CD14-positive monocyte (primary cell): Measurements from ENCODE around the gene TAF4. TPM values are rescaled to one million over a fixed set of nuclear protein-coding genes. Genes with fewer than 3 reads are reported as not detected.
"Not testable (repeated sequence)": the region's sequence is repeated elsewhere in the genome, so short reads cannot be mapped to it uniquely, and the experiment has no call there.

ENCODE experiments used
- DNase-seq, 3 donors: peaks; one replicate each; pipeline ENCODE4 v3.0.0-alpha.2; 2011 to 2022
- H2AFZ ChIP-seq: 2 replicates; pipeline ENCODE4 v1.6.0; 2012; ENCODE audit warnings: mild to moderate bottlenecking, low read depth, low read length, inconsistent platforms; ENCODE audit not compliant: insufficient read depth, poor library complexity, severe bottlenecking
- H3K27ac ChIP-seq, 2 donors: 1 replicate in 1 of 2; 2 replicates in 1 of 2; pipeline ENCODE4 v1.5.1; 2012 to 2013; ENCODE audit warnings: low read length in 2 of 2, control low read depth in 1 of 2, inconsistent platforms in 1 of 2, low read depth in 1 of 2, mild to moderate bottlenecking in 1 of 2
- H3K27me3 ChIP-seq, 2 donors: one replicate each; pipeline versions ENCODE4 v1.6.0 to v1.6.1; 2011 to 2013; ENCODE audit warnings: low read length in 2 of 2; ENCODE audit not compliant: control insufficient read depth in 2 of 2, insufficient read depth in 2 of 2
- H3K36me3 ChIP-seq, 2 donors: replicated peaks in 1 of 2; 1 replicate in 1 of 2; 2 replicates in 1 of 2; pipeline versions ENCODE4 v1.5.1 to v1.6.1; 2012 to 2013; ENCODE audit warnings: low read length in 2 of 2, control low read depth in 1 of 2, inconsistent platforms in 1 of 2, mild to moderate bottlenecking in 1 of 2; ENCODE audit not compliant: insufficient read depth in 2 of 2, control insufficient read depth in 1 of 2
- H3K4me1 ChIP-seq, 2 donors: 1 replicate in 1 of 2; 2 replicates in 1 of 2; pipeline versions ENCODE4 v1.5.1 to v1.6.1; 2012 to 2013; ENCODE audit warnings: low read length in 2 of 2, control low read depth in 1 of 2, inconsistent platforms in 1 of 2, mild to moderate bottlenecking in 1 of 2, moderate library complexity in 1 of 2; ENCODE audit not compliant: insufficient read depth in 2 of 2, control insufficient read depth in 1 of 2
- H3K4me2 ChIP-seq: replicated peaks from 2 replicates; pipeline ENCODE3; 2012; ENCODE audit warnings: low read length, moderate library complexity, mild to moderate bottlenecking; ENCODE audit not compliant: poor library complexity, severe bottlenecking; ENCODE audit errors: extremely low read depth
- H3K4me3 ChIP-seq, 3 experiments: fragments of 200-600 bp in 1 of 3; sonication (generic) in 1 of 3; replicated peaks in 1 of 3; 1 replicate in 2 of 3; 2 replicates in 1 of 3; pipeline ENCODE4 v1.5.1; 2011 to 2013; ENCODE audit warnings: low read length in 3 of 3, mild to moderate bottlenecking in 3 of 3, control low read depth in 2 of 3, low read depth in 2 of 3, inconsistent platforms in 1 of 3, moderate library complexity in 1 of 3
- H3K79me2 ChIP-seq: 2 replicates; pipeline ENCODE4 v1.6.0; 2012; ENCODE audit warnings: mild to moderate bottlenecking, control low read depth, inconsistent platforms, low read length, moderate library complexity; ENCODE audit not compliant: insufficient read depth
- H3K9ac ChIP-seq: 2 replicates; pipeline ENCODE4 v1.6.0; 2017; ENCODE audit warnings: low read length, mild to moderate bottlenecking; ENCODE audit not compliant: insufficient read depth, poor library complexity, severe bottlenecking
- H3K9me3 ChIP-seq, 2 donors: replicated peaks in 1 of 2; 1 replicate in 1 of 2; 2 replicates in 1 of 2; pipeline versions ENCODE4 v1.5.1 to v1.6.1; 2012 to 2013; ENCODE audit warnings: low read length in 2 of 2, control low read depth in 1 of 2; ENCODE audit not compliant: control insufficient read depth in 1 of 2, insufficient read depth in 1 of 2
- H4K20me1 ChIP-seq: 2 replicates; pipeline ENCODE4 v1.6.0; 2012; ENCODE audit warnings: mild to moderate bottlenecking, low read length, control low read depth, moderate library complexity; ENCODE audit not compliant: insufficient read depth
- H3K27ac Mint-ChIP-seq, 7 donors: one replicate each; pipeline ENCODE4 v1.8.0; 2020; ENCODE audit warnings: mild to moderate bottlenecking in 7 of 7, mixed read lengths in 7 of 7, moderate library complexity in 6 of 7, inconsistent platforms in 2 of 7
- H3K27me3 Mint-ChIP-seq, 3 donors: one replicate each; pipeline ENCODE4 v1.8.0; 2021 to 2022; ENCODE audit warnings: low read depth in 3 of 3, mild to moderate bottlenecking in 3 of 3, mixed read lengths in 3 of 3, moderate library complexity in 3 of 3, inconsistent platforms in 1 of 3
- H3K36me3 Mint-ChIP-seq, 2 donors: one replicate each; pipeline ENCODE4 v1.8.0; 2020; ENCODE audit warnings: mixed read lengths in 2 of 2, inconsistent platforms in 1 of 2, mild to moderate bottlenecking in 1 of 2
- H3K4me1 Mint-ChIP-seq: one replicate; pipeline ENCODE4 v1.8.0; 2020; ENCODE audit warnings: mild to moderate bottlenecking, mixed read lengths
- H3K4me3 Mint-ChIP-seq, 2 donors: one replicate each; pipeline ENCODE4 v1.8.0; 2020; ENCODE audit warnings: mild to moderate bottlenecking in 2 of 2, mixed read lengths in 2 of 2, moderate library complexity in 1 of 2
- H3K9me3 Mint-ChIP-seq, 7 donors: one replicate each; pipeline ENCODE4 v1.8.0; 2020 to 2022; ENCODE audit warnings: mixed read lengths in 7 of 7, mild to moderate bottlenecking in 6 of 7, moderate library complexity in 6 of 7, inconsistent platforms in 2 of 7
- CTCF ChIP-seq: fragments of 200-600 bp; IDR thresholded peaks from one replicate; pipeline ENCODE4 v1.8.0; 2022; ENCODE audit warnings: antibody characterized with exemption, mild to moderate bottlenecking
- WGBS: methylation state at CpG from one replicate; pipeline ENCODE4 v1.1.5; 2013; ENCODE audit warnings: missing lambda C conversion rate; ENCODE audit not compliant: insufficient coverage; 5-methylcytosine and 5-hydroxymethylcytosine counted together
- intact Hi-C, 2 donors: fragments of 100-400 bp; cut with micrococcal nuclease; formaldehyde crosslinking; loops; one replicate each; pipeline versions ENCODE4 v1.15.0 to v1.15.1; 2023
- polyA plus RNA-seq, 3 donors: library from polyadenylated mRNA; depleted of rRNA in 1 of 3; unstranded in 2 of 3; stranded (reverse) in 1 of 3; fragments of 300-500 nt in 2 of 3; fragments of >200 nt in 1 of 3; fragmentation: Illumina TruSeq in 2 of 3; gene quantifications; 1 replicate in 2 of 3; 2 replicates in 1 of 3; pipeline ENCODE4 v1.2.3, GENCODE V29; 2012 to 2021

TAF4 gene
- polyA plus RNA-seq, 3 donors, result 0.48 to 14.9 (median 0.99) TPM

GRCh38 chr20:61945495-61945894 is 120.2 kb downstream of the TAF4 start:
- peaks cover 0 to 19% of the 10 kb centered on the region in 2 donors for H3K9me3 ChIP-seq
- WGBS, result 95% methylated on average over 2 of the region's 29 CpGs
- DNase-seq, H2AFZ ChIP-seq, H3K36me3 ChIP-seq, H3K27ac Mint-ChIP-seq, H3K4me1 Mint-ChIP-seq, H3K4me1 ChIP-seq, H3K27me3 Mint-ChIP-seq, H3K4me3 Mint-ChIP-seq, H3K79me2 ChIP-seq, H3K9ac ChIP-seq, H3K27me3 ChIP-seq, H3K36me3 Mint-ChIP-seq, H3K4me3 ChIP-seq, H4K20me1 ChIP-seq, H3K4me2 ChIP-seq, H3K27ac ChIP-seq, intact Hi-C loops: not testable (repeated sequence)
- peaks cover 0 to 33% (median 10%) of the 10 kb centered on the region in 7 donors for H3K9me3 Mint-ChIP-seq

- H3K4me3 Mint-ChIP-seq, H3K27ac Mint-ChIP-seq, H3K27me3 ChIP-seq, intact Hi-C loops, H3K79me2 ChIP-seq, H3K4me1 Mint-ChIP-seq, DNase-seq, H3K4me2 ChIP-seq, H3K36me3 Mint-ChIP-seq, H3K27me3 Mint-ChIP-seq, H4K20me1 ChIP-seq, H3K9ac ChIP-seq, H3K4me1 ChIP-seq, H3K27ac ChIP-seq, H2AFZ ChIP-seq, H3K4me3 ChIP-seq, H3K36me3 ChIP-seq: not testable (repeated sequence)
- peaks cover 0 to 33% (median 8%) of the 10 kb centered on the region in 7 donors for H3K9me3 Mint-ChIP-seq
- WGBS, result 100% methylated on average over 2 of the region's 34 CpGs
- H3K9me3 ChIP-seq, result peaks cover 0 to 19% of the 10 kb centered on the region in 2 donors
Measured at GRCh38 chr20:61944967-61945366, 120.7 kb downstream of the TAF4 start.

GRCh38 chr20:61942526-61942925 is 123.2 kb downstream of the TAF4 start:
- H3K27me3 Mint-ChIP-seq, result peaks cover 0 to 5% (median 0%) of the 10 kb centered on the region in 3 donors
- no peaks in the 10 kb centered on the region for H3K36me3 Mint-ChIP-seq
- Histone ChIP-seq H3K27me3 (no peaks in the 10 kb centered on the region), H3K9ac (no peak overlapping the region), H4K20me1 (no peaks in the 10 kb centered on the region), H3K79me2 (no peaks in the 10 kb centered on the region), H3K9me3 (peaks cover 0 to 21% of the 10 kb centered on the region in 2 donors), H3K4me2 (no peak overlapping the region), H3K4me1 (no peaks in the 10 kb centered on the region), H3K27ac (no peak overlapping the region), H3K4me3 (no peak overlapping the region), H3K36me3 (no peaks in the 10 kb centered on the region), H2AFZ (no peak overlapping the region)
- H3K9me3 Mint-ChIP-seq, result peaks cover 0 to 20% (median 6%) of the 10 kb centered on the region in 7 donors
- WGBS, result 87% methylated on average over 7 of the region's 9 CpGs
- H3K4me1 Mint-ChIP-seq, result no peaks in the 10 kb centered on the region
- DNase-seq, result no peak
- no peak for TF ChIP-seq CTCF
- no peak overlapping the region for H3K4me3 Mint-ChIP-seq
- no peak overlapping the region for H3K27ac Mint-ChIP-seq
- intact Hi-C loops, result no loop called here
